GM21717 (cell line): ENCODE measurements around the gene FKBP6.
"Not testable (repeated sequence)": the region's sequence is repeated elsewhere in the genome, so short reads cannot be mapped to it uniquely, and the experiment has no call there.

Experiments
- ATAC-seq: cut with Tn5 transposase; IDR thresholded peaks from one replicate; pipeline ENCODE4 v1.9.1; 2021; ENCODE audit warnings: mild to moderate bottlenecking, moderate library complexity; ENCODE audit not compliant: unreplicated experiment

FKBP6 gene

GRCh38 chr7:73354196-73354595 lies 26.2 kb downstream of the FKBP6 start:
- ATAC-seq: no peak

- ATAC-seq: no peak
Observed at GRCh38 chr7:73354821-73355220, 26.9 kb downstream of the FKBP6 start.

GRCh38 chr7:73356159-73356558 lies 28.2 kb downstream of the FKBP6 start:
- ATAC-seq: no peak

GRCh38 chr7:73358590-73359275 lies 30.8 kb downstream of the FKBP6 start:
- no peak for ATAC-seq

- ATAC-seq: no peak
Observed at GRCh38 chr7:73359306-73359705, 31.3 kb downstream of the FKBP6 start.

- ATAC-seq: no peak
Observed at GRCh38 chr7:73359746-73360375, 31.9 kb downstream of the FKBP6 start.

GRCh38 chr7:73360590-73360989 lies 32.6 kb downstream of the FKBP6 start:
- ATAC-seq: not testable (repeated sequence)

- no peak for ATAC-seq
Observed at GRCh38 chr7:73363225-73364005, 35.5 kb downstream of the FKBP6 start.

GRCh38 chr7:73364006-73364728 lies 36.2 kb downstream of the FKBP6 start:
- ATAC-seq: no peak

GRCh38 chr7:73366127-73366526 lies 38.2 kb downstream of the FKBP6 start:
- no peak for ATAC-seq

- ATAC-seq: no peak
Observed at GRCh38 chr7:73366990-73367389, 39.0 kb downstream of the FKBP6 start.

GRCh38 chr7:73369009-73369408 lies 41.0 kb downstream of the FKBP6 start:
- ATAC-seq: no peak

- no peak for ATAC-seq
Observed at GRCh38 chr7:73369622-73370021, 41.7 kb downstream of the FKBP6 start.

- no peak for ATAC-seq
Observed at GRCh38 chr7:73373741-73374140, 45.8 kb downstream of the FKBP6 start.

GRCh38 chr7:73376262-73376661 lies 48.3 kb downstream of the FKBP6 start:
- not testable (repeated sequence) for ATAC-seq

GRCh38 chr7:73376671-73377412 lies 48.9 kb downstream of the FKBP6 start:
- no peak for ATAC-seq

GRCh38 chr7:73377413-73378200 lies 49.6 kb downstream of the FKBP6 start:
- ATAC-seq: not testable (repeated sequence)

GRCh38 chr7:73382934-73383503 lies 55.1 kb downstream of the FKBP6 start:
- no peak for ATAC-seq

- ATAC-seq: no peak
Observed at GRCh38 chr7:73387221-73387828, 59.4 kb downstream of the FKBP6 start.
